Pulmonary artery endothelial cell (primary cell): Measurements from ENCODE around the gene ITSN1. TPM values are rescaled to one million over a fixed set of nuclear protein-coding genes. Genes with fewer than 3 reads are reported as not detected.

Experiments
- DNase-seq: peaks from one replicate; pipeline ENCODE4 v3.0.0-alpha.2; 2011; ENCODE audit warnings: low read depth, low spot score
- total RNA-seq: library from RNA; depleted of rRNA; stranded (reverse); fragments of >200 nt; gene quantifications from 2 replicates; pipeline ENCODE4 v1.2.3, GENCODE V29; 2014

ITSN1 gene
- total RNA-seq, 1 donor from 2014 or later, result 66.4 TPM

- no peak for DNase-seq
Measured at GRCh38 chr21:33810766-33811165, 168.5 kb downstream of the ITSN1 start.

- no peak for DNase-seq
Measured at GRCh38 chr21:33811167-33812010, 169.1 kb downstream of the ITSN1 start.

GRCh38 chr21:33813832-33814365 lies 171.6 kb downstream of the ITSN1 start:
- no peak for DNase-seq

GRCh38 chr21:33815143-33815707 lies 172.9 kb downstream of the ITSN1 start:
- no peak for DNase-seq

- DNase-seq, result no peak
Measured at GRCh38 chr21:33816174-33816573, 173.9 kb downstream of the ITSN1 start.

GRCh38 chr21:33817138-33817537 lies 174.8 kb downstream of the ITSN1 start:
- DNase-seq, result no peak

- no peak for DNase-seq
Measured at GRCh38 chr21:33817663-33818451, 175.6 kb downstream of the ITSN1 start.

GRCh38 chr21:33820230-33820770 lies 178.0 kb downstream of the ITSN1 start:
- DNase-seq, result no peak

GRCh38 chr21:33820798-33821197 lies 178.5 kb downstream of the ITSN1 start:
- DNase-seq, result no peak

- no peak for DNase-seq
Measured at GRCh38 chr21:33821503-33822322, 179.4 kb downstream of the ITSN1 start.

GRCh38 chr21:33824156-33824941 lies 182.0 kb downstream of the ITSN1 start:
- DNase-seq, result no peak

GRCh38 chr21:33825419-33825818 lies 183.1 kb downstream of the ITSN1 start:
- DNase-seq, result no peak

- DNase-seq, result no peak
Measured at GRCh38 chr21:33825915-33826314, 183.6 kb downstream of the ITSN1 start.

- DNase-seq, result no peak
Measured at GRCh38 chr21:33828083-33828482, 185.8 kb downstream of the ITSN1 start.

GRCh38 chr21:33828577-33828976 lies 186.3 kb downstream of the ITSN1 start:
- DNase-seq, result no peak

- DNase-seq, result no peak
Measured at GRCh38 chr21:33829844-33830243, 187.5 kb downstream of the ITSN1 start.

- DNase-seq, result no peak
Measured at GRCh38 chr21:33831962-33832659, 189.8 kb downstream of the ITSN1 start.

GRCh38 chr21:33834801-33835500 lies 192.7 kb downstream of the ITSN1 start:
- DNase-seq, result no peak

- DNase-seq, result no peak
Measured at GRCh38 chr21:33835920-33836319, 193.6 kb downstream of the ITSN1 start.
